Trophoblast cell (in vitro differentiated cells and primary cell): ENCODE data around the gene FAM169A.
"Not testable (repeated sequence)": the region's sequence is repeated elsewhere in the genome, so short reads cannot be mapped to it uniquely, and the experiment has no call there.

Experiments used
- DNase-seq, 2 donors: peaks; one replicate each; pipeline ENCODE4 v3.0.0-alpha.2; 2016
- H2AFZ ChIP-seq: 2 replicates; pipeline ENCODE4 v1.6.1; 2013; ENCODE audit warnings: low read length, moderate library complexity, mild to moderate bottlenecking; ENCODE audit not compliant: insufficient read depth, poor library complexity
- H2AK5ac ChIP-seq: 2 replicates; pipeline ENCODE4 v1.6.1; 2013; ENCODE audit warnings: mild to moderate bottlenecking, low read length
- H2BK120ac ChIP-seq: 2 replicates; pipeline ENCODE4 v1.6.1; 2013; ENCODE audit warnings: low read length, mild to moderate bottlenecking, moderate library complexity; ENCODE audit not compliant: insufficient read depth, poor library complexity
- H2BK12ac ChIP-seq: 2 replicates; pipeline ENCODE4 v1.6.1; 2013; ENCODE audit warnings: mild to moderate bottlenecking, low read length, moderate library complexity
- H2BK5ac ChIP-seq: 2 replicates; pipeline ENCODE4 v1.6.1; 2013; ENCODE audit warnings: low read length, low read depth, moderate library complexity, mild to moderate bottlenecking; ENCODE audit not compliant: poor library complexity
- H3K14ac ChIP-seq: 2 replicates; pipeline ENCODE4 v1.6.1; 2013; ENCODE audit warnings: mild to moderate bottlenecking, low read length
- H3K18ac ChIP-seq: 2 replicates; pipeline ENCODE4 v1.6.1; 2013; ENCODE audit warnings: mild to moderate bottlenecking, low read length
- H3K23ac ChIP-seq: 2 replicates; pipeline ENCODE4 v1.6.1; 2013; ENCODE audit warnings: low read length
- H3K27ac ChIP-seq: 2 replicates; pipeline ENCODE4 v1.5.1; 2013; ENCODE audit warnings: low read depth, mild to moderate bottlenecking, inconsistent platforms, low read length, moderate library complexity
- H3K27me3 ChIP-seq: 2 replicates; pipeline ENCODE4 v1.6.1; 2013; ENCODE audit warnings: inconsistent platforms, mild to moderate bottlenecking, low read length, moderate library complexity; ENCODE audit not compliant: insufficient read depth
- H3K36me3 ChIP-seq, 2 experiments: 1 replicate in 1 of 2; 2 replicates in 1 of 2; pipeline ENCODE4 v1.6.1; 2013; ENCODE audit warnings: low read length in 2 of 2, mild to moderate bottlenecking in 2 of 2, moderate library complexity in 1 of 2; ENCODE audit not compliant: insufficient read depth in 2 of 2, control insufficient read depth in 1 of 2
- H3K4ac ChIP-seq: 2 replicates; pipeline ENCODE4 v1.6.1; 2013; ENCODE audit warnings: low read depth, mild to moderate bottlenecking, low read length, moderate library complexity
- H3K4me1 ChIP-seq, 2 experiments: 1 replicate in 1 of 2; 2 replicates in 1 of 2; pipeline ENCODE4 v1.6.1; 2013; ENCODE audit warnings: low read length in 2 of 2, mild to moderate bottlenecking in 2 of 2, moderate library complexity in 1 of 2; ENCODE audit not compliant: insufficient read depth in 2 of 2, control insufficient read depth in 1 of 2
- H3K4me2 ChIP-seq: 2 replicates; pipeline ENCODE4 v1.6.1; 2013; ENCODE audit warnings: inconsistent platforms, mild to moderate bottlenecking, low read length, moderate library complexity
- H3K4me3 ChIP-seq: 2 replicates; pipeline ENCODE4 v1.5.1; 2013; ENCODE audit warnings: mild to moderate bottlenecking, low read depth, low read length, inconsistent platforms
- H3K79me1 ChIP-seq: one replicate; pipeline ENCODE4 v1.6.1; 2013; ENCODE audit warnings: low read length
- H3K79me2 ChIP-seq: 2 replicates; pipeline ENCODE4 v1.6.1; 2013; ENCODE audit warnings: low read length, mild to moderate bottlenecking; ENCODE audit not compliant: control insufficient read depth, insufficient read depth, poor library complexity
- H3K9ac ChIP-seq: 2 replicates; pipeline ENCODE4 v1.6.1; 2013; ENCODE audit warnings: mild to moderate bottlenecking, low read length
- H3K9me3 ChIP-seq: 2 replicates; pipeline ENCODE4 v1.6.1; 2013; ENCODE audit warnings: low read depth, mild to moderate bottlenecking, control low read depth, inconsistent platforms, low read length; ENCODE audit not compliant: insufficient read depth
- H4K12ac ChIP-seq: 2 replicates; pipeline ENCODE4 v1.6.1; 2013; ENCODE audit warnings: low read depth, mild to moderate bottlenecking, low read length, moderate library complexity
- H4K8ac ChIP-seq: 2 replicates; pipeline ENCODE4 v1.6.1; 2013; ENCODE audit warnings: low read depth, mild to moderate bottlenecking, low read length, moderate library complexity
- H4K91ac ChIP-seq: one replicate; pipeline ENCODE4 v1.6.1; 2013; ENCODE audit warnings: low read depth, mild to moderate bottlenecking, low read length, moderate library complexity
- WGBS: extraction: QIAGEN DNeasy Blood & Tissue Kit; methylation state at CpG from one replicate; pipeline ENCODE4 v1.1.7; 2013; ENCODE audit warnings: missing lambda C conversion rate; ENCODE audit not compliant: insufficient read length, insufficient coverage; ENCODE audit errors: extremely low coverage; 5-methylcytosine and 5-hydroxymethylcytosine counted together

Gene FAM169A

GRCh38 chr5:74908237-74908636 lies 42.0 kb upstream of the FAM169A start:
- H3K27ac ChIP-seq, H4K12ac ChIP-seq, H3K14ac ChIP-seq, H3K4me1 ChIP-seq, H4K91ac ChIP-seq, H2AK5ac ChIP-seq, H3K23ac ChIP-seq, H2BK12ac ChIP-seq, H3K36me3 ChIP-seq, H3K79me2 ChIP-seq, H3K4me2 ChIP-seq, H3K9me3 ChIP-seq, H3K4me3 ChIP-seq, H2BK5ac ChIP-seq, H2AFZ ChIP-seq, H3K27me3 ChIP-seq, H3K18ac ChIP-seq, H3K79me1 ChIP-seq, DNase-seq, H3K9ac ChIP-seq, H3K4ac ChIP-seq, H2BK120ac ChIP-seq, H4K8ac ChIP-seq: not testable (repeated sequence)
- WGBS: no CpG with 5 or more reads among the region's 6 CpGs

- H4K91ac ChIP-seq, DNase-seq, H3K4me3 ChIP-seq, H3K23ac ChIP-seq, H2BK120ac ChIP-seq, H4K12ac ChIP-seq, H3K36me3 ChIP-seq, H3K14ac ChIP-seq, H3K27me3 ChIP-seq, H3K79me2 ChIP-seq, H3K27ac ChIP-seq, H3K4me1 ChIP-seq, H2BK12ac ChIP-seq, H3K79me1 ChIP-seq, H3K9me3 ChIP-seq, H2AK5ac ChIP-seq, H4K8ac ChIP-seq, H3K9ac ChIP-seq, H2BK5ac ChIP-seq, H3K4me2 ChIP-seq, H3K4ac ChIP-seq, H2AFZ ChIP-seq, H3K18ac ChIP-seq: not testable (repeated sequence)
- no CpG with 5 or more reads among the region's 4 CpGs for WGBS
Observed at GRCh38 chr5:74904713-74905112, 38.5 kb upstream of the FAM169A start.

- Histone ChIP-seq H2BK120ac (no peak overlapping the region), H4K8ac (no peak overlapping the region), H3K27ac (no peak overlapping the region), H3K36me3 (no peaks in the 10 kb centered on the region), H3K9me3 (peaks cover under 1% of the 10 kb centered on the region), H4K12ac (no peak overlapping the region), H3K4me3 (no peak overlapping the region), H3K4me2 (no peak overlapping the region), H3K79me2 (no peaks in the 10 kb centered on the region), H3K79me1 (no peaks in the 10 kb centered on the region), H3K23ac (no peak overlapping the region), H3K18ac (no peak overlapping the region), H2AK5ac (no peak overlapping the region), H4K91ac (no peak overlapping the region), H2AFZ (no peak overlapping the region), H3K27me3 (no peaks in the 10 kb centered on the region), H2BK12ac (no peak overlapping the region), H3K9ac (no peak overlapping the region), H3K4ac (no peak overlapping the region), H3K4me1 (peaks cover 0 to 2% of the 10 kb centered on the region in 2 experiments), H2BK5ac (no peak overlapping the region), H3K14ac (no peak overlapping the region)
- peak; percentile 63 to 89 for DNase-seq
- no CpG with 5 or more reads among the region's 4 CpGs for WGBS
Observed at GRCh38 chr5:74903165-74903787, 37.1 kb upstream of the FAM169A start.

GRCh38 chr5:74897049-74897448 lies 30.9 kb upstream of the FAM169A start:
- no CpG with 5 or more reads among the region's 1 CpG for WGBS
- H3K4me3 ChIP-seq: no peak overlapping the region
- H3K36me3 ChIP-seq: no peaks in the 10 kb centered on the region
- H4K91ac ChIP-seq: no peak overlapping the region
- no peak overlapping the region for H4K12ac ChIP-seq
- no peak overlapping the region for H3K18ac ChIP-seq
- no peak overlapping the region for H2BK120ac ChIP-seq
- no peaks in the 10 kb centered on the region for H3K79me1 ChIP-seq
- no peak for DNase-seq
- no peaks in the 10 kb centered on the region for H3K27me3 ChIP-seq
- H4K8ac ChIP-seq: no peak overlapping the region
- H3K4ac ChIP-seq: no peak overlapping the region
- H2AFZ ChIP-seq: no peak overlapping the region
- no peak overlapping the region for H3K27ac ChIP-seq
- no peaks in the 10 kb centered on the region for H3K79me2 ChIP-seq
- H3K4me1 ChIP-seq: no peaks in the 10 kb centered on the region
- H3K9ac ChIP-seq: no peak overlapping the region
- no peaks in the 10 kb centered on the region for H3K9me3 ChIP-seq
- no peak overlapping the region for H2AK5ac ChIP-seq
- no peak overlapping the region for H2BK5ac ChIP-seq
- H2BK12ac ChIP-seq: no peak overlapping the region
- no peak overlapping the region for H3K4me2 ChIP-seq
- peak overlapping the region; percentile 60 for H3K14ac ChIP-seq
- H3K23ac ChIP-seq: no peak overlapping the region
